SU-DHL-6 (cell line): Measurements from ENCODE around the gene IMPDH1.

ENCODE experiments used
- H2AFZ ChIP-seq: fragments of 200-600 bp; sonication (generic); 2 replicates; pipeline ENCODE4 v1.6.1; 2014; ENCODE audit warnings: low read depth, mild to moderate bottlenecking, moderate library complexity, mixed read lengths, antibody characterized with exemption, low read length; ENCODE audit not compliant: severe bottlenecking
- H3F3A ChIP-seq: fragments of 200-600 bp; shearing (Covaris generic); 2 replicates; pipeline ENCODE4 v1.6.0; 2016; ENCODE audit warnings: antibody characterized with exemption, mild to moderate bottlenecking; ENCODE audit not compliant: insufficient read depth
- H3K27ac ChIP-seq: fragments of 200-600 bp; sonication (generic); 2 replicates; pipeline ENCODE4 v1.5.1; 2016; ENCODE audit warnings: low read depth, mild to moderate bottlenecking, low read length, moderate library complexity, mixed read lengths
- H3K27me3 ChIP-seq: fragments of 200-600 bp; sonication (generic), shearing (Covaris generic); 2 replicates; pipeline ENCODE4 v1.6.0; 2014; ENCODE audit warnings: mild to moderate bottlenecking, low read length
- H3K36me3 ChIP-seq: fragments of 200-600 bp; sonication (generic); 2 replicates; pipeline ENCODE4 v1.6.1; 2014; ENCODE audit warnings: mild to moderate bottlenecking, low read length, mixed read lengths
- H3K4me2 ChIP-seq: fragments of 300-600, 200-600 bp; shearing (Covaris generic), sonication (generic); 2 replicates; pipeline ENCODE4 v1.6.0; 2014; ENCODE audit warnings: low read length, low read depth, mild to moderate bottlenecking; ENCODE audit not compliant: poor library complexity, severe bottlenecking
- H3K4me3 ChIP-seq: fragments of 200-600 bp; sonication (generic); 2 replicates; pipeline ENCODE4 v1.5.1; 2014; ENCODE audit warnings: antibody characterized with exemption, low read length, mild to moderate bottlenecking, mixed read lengths; ENCODE audit not compliant: insufficient read depth, poor library complexity, severe bottlenecking
- H3K79me2 ChIP-seq: fragments of 200-600 bp; sonication (generic); 2 replicates; pipeline ENCODE4 v1.6.1; 2014; ENCODE audit warnings: mild to moderate bottlenecking, low read length, moderate library complexity; ENCODE audit not compliant: insufficient read depth
- H3K9ac ChIP-seq: fragments of 200-600 bp; sonication (generic); 2 replicates; pipeline ENCODE4 v1.7.0; 2014; ENCODE audit warnings: mild to moderate bottlenecking, low read length
- H3K9me2 ChIP-seq: fragments of 200-600 bp; sonication (generic); replicated peaks from 2 replicates; pipeline ENCODE4 v1.6.1; 2014; ENCODE audit warnings: low read length; ENCODE audit not compliant: insufficient read depth
- H3K9me3 ChIP-seq: fragments of 200-600 bp; sonication (generic); 2 replicates; pipeline ENCODE4 v1.6.1; 2014; ENCODE audit warnings: low read length, mixed read lengths; ENCODE audit not compliant: insufficient read depth
- H4K20me1 ChIP-seq: fragments of 200-600 bp; sonication (generic); 2 replicates; pipeline ENCODE4 v1.6.1; 2014; ENCODE audit warnings: low read depth, mild to moderate bottlenecking, antibody characterized with exemption, low read length, moderate library complexity, mixed read lengths
- EZH2phosphoT487 ChIP-seq: fragments of 200-600 bp; sonication (generic), shearing (Covaris generic); conservative IDR thresholded peaks from 2 replicates; pipeline ENCODE4 v1.6.1; 2018; ENCODE audit warnings: mild to moderate bottlenecking, antibody characterized with exemption, low read length, moderate library complexity, mixed read lengths
- TF ChIP-seq, protein P1 (sequence below): fragments of 200-600 bp; sonication (generic); IDR thresholded peaks from one replicate; pipeline ENCODE4 v1.5.1; 2017; ENCODE audit warnings: antibody characterized with exemption, mild to moderate bottlenecking, low read length, moderate library complexity; ENCODE audit not compliant: insufficient read depth, poor library complexity, severe bottlenecking

Gene IMPDH1

DNA sequence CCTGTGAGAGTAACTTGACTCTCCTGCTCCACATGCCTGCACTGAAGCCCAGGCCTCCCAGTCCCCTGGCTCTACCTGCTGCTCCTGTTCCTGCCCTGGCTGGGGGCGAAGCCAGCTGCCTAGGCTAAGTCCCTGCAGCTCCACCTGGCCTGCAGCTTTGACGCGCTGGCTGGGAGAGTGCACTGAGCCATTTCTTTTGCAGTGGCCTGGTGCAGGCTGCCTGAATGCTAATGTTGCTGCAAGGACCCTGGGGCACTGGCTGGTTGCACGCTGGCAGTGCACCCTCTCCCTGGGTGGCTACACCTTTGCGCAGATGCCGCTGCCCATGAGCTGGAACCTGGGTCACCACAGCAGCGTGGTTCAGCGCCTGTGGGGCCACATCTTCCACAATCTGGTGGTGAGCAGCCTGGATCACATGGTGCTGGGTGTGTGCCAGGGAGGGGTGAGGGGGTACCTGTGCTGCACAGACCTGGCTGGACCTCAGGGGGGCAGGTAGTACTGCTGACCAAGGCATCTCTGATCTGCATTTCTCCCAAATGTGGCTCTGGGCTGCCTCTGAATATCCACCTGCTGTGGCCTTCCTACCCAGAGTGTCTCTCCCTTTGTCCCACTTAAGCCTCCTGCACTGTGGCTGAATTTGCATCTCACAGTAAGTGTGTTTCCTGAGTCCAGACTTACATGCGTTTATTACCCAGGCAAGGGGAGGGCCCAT lies 20.0 kb downstream of the IMPDH1 start:
- H3K9ac ChIP-seq: no peak overlapping the region
- H3K79me2 ChIP-seq: no peaks in the 10 kb centered on the region
- no peak overlapping the region for H3K4me3 ChIP-seq
- H3K9me2 ChIP-seq: no peaks in the 10 kb centered on the region
- H2AFZ ChIP-seq: no peak overlapping the region
- no peaks in the 10 kb centered on the region for H3K36me3 ChIP-seq
- H3K4me2 ChIP-seq: no peak overlapping the region
- no peaks in the 10 kb centered on the region for H3K27me3 ChIP-seq
- no peaks in the 10 kb centered on the region for H4K20me1 ChIP-seq
- H3F3A ChIP-seq: no peaks in the 10 kb centered on the region
- no peak for TF ChIP-seq EZH2phosphoT487
- TF ChIP-seq, protein P1, sequence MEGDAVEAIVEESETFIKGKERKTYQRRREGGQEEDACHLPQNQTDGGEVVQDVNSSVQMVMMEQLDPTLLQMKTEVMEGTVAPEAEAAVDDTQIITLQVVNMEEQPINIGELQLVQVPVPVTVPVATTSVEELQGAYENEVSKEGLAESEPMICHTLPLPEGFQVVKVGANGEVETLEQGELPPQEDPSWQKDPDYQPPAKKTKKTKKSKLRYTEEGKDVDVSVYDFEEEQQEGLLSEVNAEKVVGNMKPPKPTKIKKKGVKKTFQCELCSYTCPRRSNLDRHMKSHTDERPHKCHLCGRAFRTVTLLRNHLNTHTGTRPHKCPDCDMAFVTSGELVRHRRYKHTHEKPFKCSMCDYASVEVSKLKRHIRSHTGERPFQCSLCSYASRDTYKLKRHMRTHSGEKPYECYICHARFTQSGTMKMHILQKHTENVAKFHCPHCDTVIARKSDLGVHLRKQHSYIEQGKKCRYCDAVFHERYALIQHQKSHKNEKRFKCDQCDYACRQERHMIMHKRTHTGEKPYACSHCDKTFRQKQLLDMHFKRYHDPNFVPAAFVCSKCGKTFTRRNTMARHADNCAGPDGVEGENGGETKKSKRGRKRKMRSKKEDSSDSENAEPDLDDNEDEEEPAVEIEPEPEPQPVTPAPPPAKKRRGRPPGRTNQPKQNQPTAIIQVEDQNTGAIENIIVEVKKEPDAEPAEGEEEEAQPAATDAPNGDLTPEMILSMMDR: no peak
- no peaks in the 10 kb centered on the region for H3K9me3 ChIP-seq
- no peak overlapping the region for H3K27ac ChIP-seq

DNA sequence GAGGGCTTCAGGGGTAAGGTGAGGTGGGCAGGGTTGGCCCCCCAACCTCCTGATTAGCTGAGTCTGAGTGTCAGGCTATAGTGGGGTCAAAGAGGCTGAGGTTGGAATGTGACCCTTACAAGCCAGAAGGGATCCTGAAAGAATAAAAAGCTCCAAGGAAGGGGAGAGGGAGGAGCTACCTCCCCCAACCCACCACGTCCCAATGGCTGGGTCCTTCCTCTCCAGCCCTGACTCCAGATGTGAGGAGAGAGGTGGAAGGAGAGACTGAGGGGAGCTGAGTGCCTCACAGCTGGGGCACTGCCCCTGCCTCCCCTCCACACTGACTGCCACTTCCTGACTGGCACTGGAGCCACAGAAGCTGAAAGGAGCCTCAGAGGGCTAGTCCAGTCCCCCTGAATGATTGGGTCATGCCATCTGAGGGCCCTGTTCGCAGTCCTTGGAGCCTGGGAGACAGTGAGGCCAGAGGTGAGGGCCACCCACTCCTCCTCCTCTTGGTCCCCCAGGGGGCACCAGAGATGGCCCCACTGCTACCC lies 20.6 kb downstream of the IMPDH1 start:
- no peaks in the 10 kb centered on the region for H3K9me2 ChIP-seq
- H3K36me3 ChIP-seq: no peaks in the 10 kb centered on the region
- no peak overlapping the region for H3K4me2 ChIP-seq
- no peak for TF ChIP-seq EZH2phosphoT487
- TF ChIP-seq, protein P1: no peak
- H3K4me3 ChIP-seq: no peak overlapping the region
- H3K79me2 ChIP-seq: no peaks in the 10 kb centered on the region
- no peaks in the 10 kb centered on the region for H3F3A ChIP-seq
- H3K9ac ChIP-seq: no peak overlapping the region
- H3K9me3 ChIP-seq: no peaks in the 10 kb centered on the region
- H3K27me3 ChIP-seq: no peaks in the 10 kb centered on the region
- no peak overlapping the region for H2AFZ ChIP-seq
- H3K27ac ChIP-seq: no peak overlapping the region
- H4K20me1 ChIP-seq: no peaks in the 10 kb centered on the region

DNA sequence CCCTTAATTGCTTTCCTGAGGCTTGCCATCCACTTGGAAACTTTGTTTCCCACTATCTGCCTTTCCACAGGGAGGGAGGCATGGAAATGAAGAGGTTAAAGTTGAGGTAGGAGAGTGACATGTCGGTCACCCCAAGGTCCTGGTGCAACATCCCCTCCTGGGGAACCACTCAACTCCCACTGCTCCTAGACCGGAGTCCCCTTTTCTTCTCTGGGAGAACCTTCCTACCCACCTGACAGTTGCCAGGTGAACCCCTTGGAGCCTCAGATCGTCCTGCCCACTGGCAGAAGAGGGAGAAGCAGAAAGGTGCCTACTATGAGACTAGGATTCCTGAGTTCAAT lies 21.7 kb downstream of the IMPDH1 start:
- no peaks in the 10 kb centered on the region for H3K79me2 ChIP-seq
- H3K27ac ChIP-seq: no peak overlapping the region
- H3K27me3 ChIP-seq: no peaks in the 10 kb centered on the region
- no peaks in the 10 kb centered on the region for H3K36me3 ChIP-seq
- H3K9ac ChIP-seq: no peak overlapping the region
- no peak overlapping the region for H2AFZ ChIP-seq
- H3F3A ChIP-seq: no peaks in the 10 kb centered on the region
- H3K4me2 ChIP-seq: no peak overlapping the region
- TF ChIP-seq, protein P1: no peak
- TF ChIP-seq EZH2phosphoT487: no peak
- H3K9me2 ChIP-seq: no peaks in the 10 kb centered on the region
- no peak overlapping the region for H3K4me3 ChIP-seq
- no peaks in the 10 kb centered on the region for H3K9me3 ChIP-seq
- no peaks in the 10 kb centered on the region for H4K20me1 ChIP-seq
